Ecto neural progenitor cell (in vitro differentiated cells): ENCODE data around the gene CCNK.

Experiments
- DNase-seq: peaks from one replicate; pipeline ENCODE4 v3.0.0-alpha.2; 2018; ENCODE audit warnings: low spot score

CCNK gene

GRCh38 chr14:99480917-99481744 is at the start of gene CCNK:
Gene CCNK (plus strand): TSS chr14:99481409. CDS start chr14:99492678, 11,269 bp downstream.
- DNase-seq, result peak; percentile 100

GRCh38 chr14:99431986-99432385 is 49.2 kb upstream of the CCNK start:
- DNase-seq, result no peak

GRCh38 chr14:99432485-99432884 is 48.7 kb upstream of the CCNK start:
- DNase-seq, result peak; percentile 21

GRCh38 chr14:99435327-99435726 is 45.9 kb upstream of the CCNK start:
- peak; percentile 10 for DNase-seq

- peak; percentile 17 for DNase-seq
These were observed 44.7 kb upstream of the CCNK start for GRCh38 chr14:99436247-99437180.

- peak; percentile 2 for DNase-seq
These were observed 43.5 kb upstream of the CCNK start for GRCh38 chr14:99437706-99438105.

- peak; percentile 36 for DNase-seq
These were observed 40.9 kb upstream of the CCNK start for GRCh38 chr14:99440278-99440677.

GRCh38 chr14:99441157-99441870 is 39.9 kb upstream of the CCNK start:
- DNase-seq, result peak; percentile 51

GRCh38 chr14:99441918-99442317 is 39.3 kb upstream of the CCNK start:
- no peak for DNase-seq

GRCh38 chr14:99445931-99446330 is 35.3 kb upstream of the CCNK start:
- DNase-seq, result no peak

GRCh38 chr14:99447739-99448138 is 33.5 kb upstream of the CCNK start:
- no peak for DNase-seq

GRCh38 chr14:99450266-99450665 is 30.9 kb upstream of the CCNK start:
- DNase-seq, result no peak

- no peak for DNase-seq
These were observed 30.0 kb upstream of the CCNK start for GRCh38 chr14:99451234-99451633.

- no peak for DNase-seq
These were observed 28.2 kb upstream of the CCNK start for GRCh38 chr14:99452968-99453367.

- DNase-seq, result no peak
These were observed 27.0 kb upstream of the CCNK start for GRCh38 chr14:99454246-99454645.

GRCh38 chr14:99459481-99460100 is 21.6 kb upstream of the CCNK start:
- DNase-seq, result peak; percentile 20

- DNase-seq, result no peak
These were observed 20.4 kb upstream of the CCNK start for GRCh38 chr14:99460793-99461192.

GRCh38 chr14:99461411-99462085 is 19.7 kb upstream of the CCNK start:
- no peak for DNase-seq

- no peak for DNase-seq
These were observed 19.0 kb upstream of the CCNK start for GRCh38 chr14:99462210-99462609.

- DNase-seq, result no peak
These were observed 17.2 kb upstream of the CCNK start for GRCh38 chr14:99463974-99464373.

- no peak for DNase-seq
These were observed 15.9 kb upstream of the CCNK start for GRCh38 chr14:99465288-99465687.
